T-helper 22 cell (primary cell): ENCODE measurements around the gene CES3.

Experiments
- DNase-seq: peaks from one replicate; pipeline ENCODE4 v3.0.0-alpha.2; 2020; ENCODE audit warnings: low read depth

The CES3 gene

DNA sequence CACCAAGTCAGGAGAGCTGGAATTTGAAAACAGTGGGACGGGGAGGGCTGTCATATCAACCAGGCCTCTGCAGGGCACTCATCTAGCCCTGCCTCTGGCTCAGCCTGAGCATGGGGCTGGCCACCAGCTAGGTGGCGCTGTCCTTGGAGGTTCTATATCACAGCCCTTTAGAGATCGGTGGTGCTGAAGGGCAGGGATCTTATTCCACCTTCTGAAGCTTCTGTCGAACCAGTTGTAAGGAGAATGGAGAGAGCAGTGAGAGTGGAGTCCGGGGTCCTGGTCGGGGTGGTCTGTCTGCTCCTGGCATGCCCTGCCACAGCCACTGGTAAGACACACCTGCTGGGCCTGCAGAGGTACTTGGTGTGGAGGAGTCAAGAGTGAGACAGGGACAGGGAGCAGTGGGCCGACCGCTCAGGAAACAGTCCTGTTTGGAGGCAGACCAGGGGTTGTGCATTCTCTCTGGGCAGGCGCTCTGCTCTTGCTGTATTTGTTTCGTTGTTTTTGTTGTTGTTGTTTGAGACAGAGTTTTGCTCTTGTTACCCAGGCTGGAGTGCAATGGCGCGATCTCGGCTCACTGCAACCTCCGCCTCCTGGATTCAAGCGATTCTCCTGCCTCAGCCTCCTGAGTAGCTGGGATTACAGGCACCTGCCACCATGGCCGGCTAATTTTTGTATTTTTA lies at the start of gene CES3:
TSS of gene CES3 (plus strand) at position 202 of the 680 bp plus-strand sequence. CDS start at position 244, 42 bp downstream.
- DNase-seq: peak; percentile 13

GRCh38 chr16:66911801-66912200 lies 49.3 kb upstream of the CES3 start:
- no peak for DNase-seq

- DNase-seq: no peak
Observed at GRCh38 chr16:66913081-66913480, 48.0 kb upstream of the CES3 start.

GRCh38 chr16:66913711-66914110 lies 47.4 kb upstream of the CES3 start:
- no peak for DNase-seq

DNA sequence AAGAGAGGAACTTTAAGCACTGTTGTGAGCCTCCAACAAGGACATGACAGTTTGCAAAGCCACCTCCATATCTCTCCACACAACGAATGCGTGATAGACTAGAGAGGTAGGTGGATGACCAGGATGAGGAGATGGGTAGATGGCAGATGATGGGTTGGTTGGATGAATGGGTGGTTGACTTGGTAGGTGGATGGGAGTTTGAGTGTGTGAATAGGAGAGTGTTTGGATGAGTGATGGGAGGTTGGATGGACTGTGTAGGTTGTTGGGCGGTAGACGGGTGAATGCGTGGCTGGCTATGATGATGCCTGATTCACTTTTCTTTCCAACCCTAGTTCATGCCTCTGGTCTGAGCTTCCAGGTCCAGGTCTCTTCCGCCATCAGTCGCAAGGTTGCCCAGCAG lies 46.5 kb upstream of the CES3 start:
- no peak for DNase-seq

GRCh38 chr16:66915041-66915440 lies 46.0 kb upstream of the CES3 start:
- DNase-seq: no peak

DNA sequence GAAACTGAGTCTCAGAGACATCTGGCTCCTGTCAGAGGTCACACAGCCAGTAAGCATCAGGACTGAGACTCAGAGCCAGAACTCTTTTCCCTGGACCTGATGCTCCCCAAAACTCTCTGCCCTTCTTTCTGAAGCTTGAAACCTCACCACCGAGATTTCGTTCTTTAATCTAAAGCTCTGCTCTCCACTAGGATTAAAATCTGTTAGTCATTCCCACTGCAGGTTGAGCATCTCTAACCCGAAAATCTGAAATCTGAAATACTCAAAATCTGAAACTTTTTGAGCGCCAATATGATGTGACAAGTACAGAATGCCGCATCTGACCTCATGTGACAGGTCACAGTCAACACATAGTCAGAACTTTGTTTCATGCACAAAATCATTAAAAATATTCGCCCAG lies 44.5 kb upstream of the CES3 start:
- no peak for DNase-seq

GRCh38 chr16:66917741-66918140 lies 43.3 kb upstream of the CES3 start:
- DNase-seq: no peak

- DNase-seq: no peak
Observed at GRCh38 chr16:66918355-66918754, 42.7 kb upstream of the CES3 start.

DNA sequence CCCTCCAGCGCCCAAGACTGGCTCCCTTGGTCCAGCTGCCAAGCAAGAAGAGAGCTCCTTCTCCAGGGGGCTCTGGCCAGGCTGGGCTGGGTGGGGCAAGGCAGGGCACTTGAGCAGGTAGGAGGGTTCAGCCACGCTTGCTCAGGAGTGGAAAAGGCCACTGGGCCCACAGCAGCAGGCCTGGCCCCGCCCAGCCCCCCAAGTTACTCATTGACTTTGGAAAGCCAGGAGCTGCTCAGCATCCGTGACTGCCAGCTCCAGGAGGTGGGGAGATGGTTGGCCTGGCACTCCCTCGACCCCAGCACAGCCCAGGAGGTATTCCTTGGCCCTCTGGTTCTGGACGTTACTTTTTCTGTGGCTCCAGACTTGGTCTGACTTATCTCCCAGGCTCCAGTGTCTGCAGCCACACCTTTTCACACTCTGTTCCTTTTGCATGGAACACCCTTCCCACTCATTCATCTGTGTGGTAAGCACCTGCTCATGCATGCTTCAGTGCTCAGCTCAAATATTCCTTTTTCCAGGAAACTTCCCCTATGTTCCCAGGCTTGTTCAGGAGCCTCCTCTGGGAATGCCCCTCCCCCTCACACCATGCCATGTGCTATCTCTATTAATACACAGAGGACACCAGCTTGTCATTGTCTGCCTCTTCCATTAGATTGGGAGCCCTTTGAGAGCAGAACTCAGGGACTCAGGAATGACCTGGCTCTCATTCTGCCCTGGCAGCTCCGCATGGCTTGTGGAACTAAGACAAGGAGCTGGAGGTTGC lies 42.1 kb upstream of the CES3 start, which contains the start of gene CDH16:
TSS of gene CDH16 (minus strand) at position 83 of the 766 bp plus-strand sequence. CDS start 820 bp downstream, outside the sequence.
- DNase-seq: no peak

GRCh38 chr16:66919569-66920298 lies 41.3 kb upstream of the CES3 start:
- no peak for DNase-seq

- DNase-seq: no peak
Observed at GRCh38 chr16:66920299-66920590, 40.8 kb upstream of the CES3 start.

DNA sequence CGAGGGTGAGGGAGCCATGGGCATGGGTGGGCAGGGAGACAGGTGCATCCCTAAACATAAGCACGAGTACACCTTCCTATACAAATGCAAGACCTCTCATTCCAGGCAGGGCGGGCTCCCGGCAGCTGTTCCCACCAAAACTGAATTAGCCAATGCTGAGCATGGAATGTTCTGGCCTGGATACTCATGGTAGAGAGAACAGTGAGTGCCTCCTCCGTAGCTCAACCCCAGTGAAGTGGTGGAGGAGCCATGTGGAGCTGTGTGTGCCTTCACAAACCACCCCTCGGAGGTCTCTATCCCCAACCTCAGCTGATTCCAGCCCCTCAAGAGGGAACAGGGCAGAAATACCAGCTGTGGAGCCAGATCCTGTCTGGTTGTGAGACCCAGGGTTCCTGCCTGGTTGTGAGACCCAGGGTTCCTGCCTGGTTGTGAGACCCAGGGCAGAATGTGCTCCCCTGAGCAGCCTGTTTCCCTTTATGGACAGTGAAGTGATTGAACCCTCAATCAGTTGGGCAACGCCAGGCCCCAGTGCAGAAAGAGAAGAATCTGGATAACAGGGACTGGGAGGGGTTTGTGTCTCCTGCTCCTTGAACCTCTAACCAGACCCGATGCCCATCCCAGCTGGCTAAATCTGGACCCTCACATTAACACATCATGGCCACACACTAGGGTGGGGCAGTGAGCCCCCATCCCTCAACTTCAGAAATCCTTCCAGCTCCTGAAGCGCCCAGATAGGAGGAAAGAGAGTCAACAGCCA lies 40.0 kb upstream of the CES3 start:
- no peak for DNase-seq

GRCh38 chr16:66921729-66922450 lies 39.2 kb upstream of the CES3 start:
- no peak for DNase-seq

DNA sequence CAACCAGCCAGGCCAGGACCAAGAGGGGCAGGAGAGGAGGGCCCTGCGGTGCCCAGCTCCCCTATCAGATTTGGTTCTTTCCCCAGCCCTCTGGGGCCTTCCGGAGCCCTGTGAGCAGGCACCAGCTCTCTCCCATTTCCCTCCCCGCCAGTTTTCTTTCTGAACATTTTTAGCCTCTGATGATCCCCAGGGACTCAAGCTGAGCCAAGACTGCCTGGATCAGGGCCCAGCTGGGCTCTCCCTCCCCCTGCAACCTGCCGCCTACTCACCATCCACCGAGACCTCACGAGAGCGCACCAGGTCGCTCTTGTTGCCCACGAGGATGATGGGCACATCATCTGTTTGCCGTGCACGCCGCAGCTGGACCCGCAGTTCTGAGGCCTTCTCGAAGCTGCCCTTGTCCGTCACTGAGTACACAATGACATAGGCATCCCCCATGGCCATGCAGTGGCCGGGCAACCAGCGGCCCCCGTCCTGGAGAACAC lies 37.8 kb upstream of the CES3 start:
- no peak for DNase-seq

GRCh38 chr16:66923866-66924265 lies 37.2 kb upstream of the CES3 start:
- DNase-seq: no peak

- DNase-seq: no peak
Observed at GRCh38 chr16:66924527-66925321, 36.3 kb upstream of the CES3 start.

GRCh38 chr16:66925322-66925840 lies 35.7 kb upstream of the CES3 start, which contains the start of gene RRAD:
Gene RRAD (minus strand): TSS chr16:66925535. CDS start chr16:66925179, 356 bp downstream.
- DNase-seq: no peak

GRCh38 chr16:66926171-66926947 lies 34.7 kb upstream of the CES3 start:
- no peak for DNase-seq
